Kidney tubule cell (primary cell): Measurements from ENCODE around the gene HCAR3.
"Not testable (repeated sequence)": the region's sequence is repeated elsewhere in the genome, so short reads cannot be mapped to it uniquely, and the experiment has no call there.

Source experiments
- DNase-seq: peaks from one replicate; pipeline ENCODE4 v3.0.0-alpha.2; 2018; ENCODE audit warnings: low spot score

Gene HCAR3

DNA sequence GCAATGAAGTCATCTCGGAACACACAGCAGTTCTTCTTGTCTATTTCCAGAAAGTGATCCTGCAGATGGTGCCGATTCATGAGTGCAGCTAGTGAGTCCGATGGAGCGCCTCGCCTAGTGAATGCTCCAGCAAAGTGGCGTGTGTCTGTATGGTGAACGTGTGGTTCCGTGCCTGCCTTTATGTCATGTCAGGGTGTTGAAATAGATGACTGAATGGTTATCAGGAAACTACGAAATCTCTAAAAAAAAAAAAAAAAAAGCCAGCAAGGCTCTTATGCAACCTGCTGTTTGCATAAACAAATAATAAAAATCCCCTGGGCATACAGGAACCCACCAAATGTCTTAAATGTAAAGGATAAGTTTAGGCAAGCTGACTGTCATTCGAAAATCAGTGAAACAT is at the start of gene HCAR3:
TSS of gene HCAR3 (minus strand) at position 154 of the 400 bp plus-strand sequence. CDS start at position 80, 74 bp downstream.
- not testable (repeated sequence) for DNase-seq

DNA sequence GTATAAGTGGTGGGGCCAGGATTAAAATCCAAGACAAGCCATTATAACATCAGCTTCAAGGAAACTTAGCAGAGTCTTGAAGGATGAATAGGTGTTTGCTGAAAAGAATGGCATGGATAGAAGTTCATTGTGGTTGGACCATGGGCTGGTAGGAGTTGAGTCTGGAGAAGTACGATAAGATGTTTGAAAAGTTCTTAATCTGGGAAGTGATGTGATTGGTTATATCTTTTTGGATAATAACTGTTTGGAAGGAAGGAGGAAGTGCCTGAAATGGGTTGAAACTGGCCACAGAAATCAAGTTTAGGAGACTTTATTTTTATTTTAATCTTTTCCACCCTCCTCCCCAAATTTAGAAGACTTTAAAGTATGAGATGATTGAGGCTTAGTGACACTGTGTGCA is 41.0 kb upstream of the HCAR3 start:
- no peak for DNase-seq

DNA sequence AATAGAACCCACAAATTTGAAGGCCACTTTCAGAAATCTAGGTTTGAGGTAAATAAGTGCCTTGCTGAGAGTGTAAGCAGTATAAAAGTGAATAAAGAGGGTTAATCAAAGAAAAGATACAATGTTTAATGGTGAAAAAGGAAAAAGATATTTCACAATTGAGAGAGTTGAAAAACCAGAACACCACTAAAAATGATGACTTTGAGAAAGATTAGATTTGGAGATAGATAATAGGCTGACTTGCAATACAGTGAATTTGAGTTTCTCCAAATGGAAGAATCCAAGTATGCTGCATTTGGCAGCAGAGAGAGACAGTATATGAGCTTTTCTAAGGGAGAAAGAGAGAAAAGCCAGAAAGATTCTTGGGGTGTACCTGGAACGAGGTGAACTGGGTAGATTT is 38.2 kb upstream of the HCAR3 start:
- DNase-seq, result no peak

DNA sequence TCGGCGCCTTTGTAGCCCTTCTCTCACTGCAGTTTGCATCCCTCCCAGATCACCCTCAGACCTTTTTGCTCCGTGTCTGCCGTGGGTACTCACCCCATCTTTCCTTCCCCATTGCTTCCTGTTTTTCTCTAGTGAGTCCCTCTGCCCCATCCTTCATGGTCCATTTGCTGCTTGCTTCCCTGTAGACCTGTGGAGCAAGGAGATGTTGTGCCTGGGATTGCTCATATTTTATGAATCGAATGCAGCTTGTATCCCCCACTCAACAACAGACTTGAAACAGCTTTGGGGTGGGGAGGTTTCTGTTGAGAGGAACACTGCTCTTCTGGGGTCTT is 36.7 kb upstream of the HCAR3 start:
- DNase-seq, result peak; percentile 53

DNA sequence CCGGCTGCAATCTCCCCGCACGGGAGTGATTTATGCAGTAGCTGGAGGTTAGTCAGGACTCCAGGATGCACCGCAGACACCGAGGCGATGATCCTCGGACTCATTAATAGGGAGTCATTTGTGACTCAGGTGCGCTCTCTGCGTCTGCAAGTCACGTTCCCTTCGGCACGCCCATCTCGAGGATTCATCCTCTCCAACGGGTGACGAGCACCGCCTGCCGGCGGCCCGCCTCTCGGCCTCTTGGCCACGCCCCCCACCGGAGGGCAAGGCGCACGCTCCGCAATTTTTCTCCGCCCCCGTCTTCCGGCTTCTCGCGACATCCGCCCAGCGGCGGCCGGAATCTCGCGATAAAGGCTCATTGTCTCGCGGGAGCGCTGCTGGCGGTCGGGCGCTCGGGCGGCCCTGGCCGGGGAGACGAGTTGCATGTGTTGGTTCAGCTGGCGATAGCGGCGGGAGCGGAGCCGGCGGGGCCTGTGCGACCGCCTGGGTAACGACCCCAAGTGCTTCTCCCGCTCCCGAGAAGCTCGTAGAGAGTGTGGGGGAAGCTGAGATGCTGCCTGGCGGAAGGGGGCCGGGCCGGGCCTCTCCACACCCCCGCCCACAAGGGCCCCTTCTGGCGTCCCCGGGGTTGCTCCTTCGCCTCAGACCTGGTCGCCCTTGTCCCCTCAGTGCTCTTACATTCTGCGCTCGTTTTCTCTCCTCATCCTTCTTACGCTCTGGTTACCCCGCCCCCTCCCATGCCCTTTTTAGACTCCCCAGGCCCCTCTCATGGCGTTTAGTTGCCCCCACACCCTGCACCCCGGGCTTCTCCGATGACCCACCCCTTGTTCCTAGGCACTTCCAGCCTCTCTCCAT is 36.1 kb upstream of the HCAR3 start, which contains the start of gene DENR:
TSS of gene DENR (plus strand) at position 361 of the 855 bp plus-strand sequence. CDS start 878 bp downstream, outside the sequence.
- DNase-seq, result peak; percentile 100

DNA sequence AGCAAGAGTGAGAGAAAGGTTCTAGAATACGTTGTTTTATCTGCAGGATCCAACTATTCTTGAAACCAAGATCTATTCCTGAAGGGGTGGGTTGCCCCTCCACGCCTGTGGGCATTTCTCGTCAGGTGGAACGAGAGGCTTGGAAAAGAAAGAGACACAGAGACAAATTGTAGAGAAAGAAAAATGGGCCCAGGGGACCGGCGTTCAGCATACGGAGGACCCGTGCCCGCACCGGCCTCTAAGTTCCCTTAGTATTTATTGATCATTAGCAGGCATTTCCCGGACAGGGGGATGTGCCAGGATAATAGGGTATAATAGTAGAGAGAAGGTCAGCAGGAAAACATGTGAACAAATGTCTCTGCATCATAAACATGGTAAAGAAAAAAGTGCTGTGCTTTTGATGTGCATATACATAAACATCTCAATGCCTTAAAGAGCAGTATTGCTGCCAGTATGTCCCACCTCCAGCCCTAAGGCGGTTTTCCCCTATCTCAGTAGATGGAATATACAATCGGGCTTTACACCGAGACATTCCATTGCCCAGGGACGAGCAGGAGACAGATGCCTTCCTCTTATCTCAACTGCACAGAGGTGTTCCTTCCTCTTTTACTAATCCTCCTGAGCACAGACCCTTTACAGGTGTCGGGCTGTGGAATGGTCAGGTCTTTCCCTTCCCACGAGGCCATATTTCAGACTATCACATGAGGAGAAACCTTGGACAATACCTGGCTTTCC is 34.3 kb upstream of the HCAR3 start:
- not testable (repeated sequence) for DNase-seq

DNA sequence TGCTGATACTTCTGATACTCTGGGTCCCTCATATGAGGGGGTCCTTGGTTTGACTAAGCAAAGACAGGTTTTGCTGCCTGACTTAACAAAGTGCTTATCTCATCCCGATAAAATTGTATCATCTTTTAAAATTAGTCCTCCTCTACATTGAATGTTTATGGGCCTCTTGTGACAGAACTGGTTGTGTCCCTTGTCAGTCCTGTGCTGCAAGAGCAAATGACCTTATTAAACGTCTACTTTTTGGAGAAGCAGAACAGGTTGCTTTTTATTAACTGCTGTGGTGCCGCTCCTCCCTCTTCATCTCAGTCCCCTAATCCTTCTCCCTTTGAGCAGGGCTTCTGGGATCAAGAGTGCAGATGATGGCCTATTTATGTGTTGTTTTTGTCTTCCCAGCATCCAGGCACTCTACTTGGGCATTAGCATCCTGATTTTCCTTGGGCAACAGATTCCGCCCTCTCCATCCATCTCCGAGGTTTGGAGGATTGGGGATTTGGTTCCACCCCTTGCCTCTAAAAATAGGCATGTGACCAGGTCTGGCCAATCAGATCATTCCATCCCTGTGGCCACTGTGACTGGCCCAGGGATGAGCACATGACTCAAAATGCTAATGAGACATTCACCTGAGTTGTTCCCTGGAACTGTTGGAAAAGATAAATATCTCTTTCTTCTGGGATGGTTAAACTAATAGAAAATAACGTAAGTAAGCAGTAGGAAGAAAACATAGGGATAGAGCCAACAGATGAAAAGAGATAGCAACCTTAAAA is 33.1 kb upstream of the HCAR3 start:
- no peak for DNase-seq

DNA sequence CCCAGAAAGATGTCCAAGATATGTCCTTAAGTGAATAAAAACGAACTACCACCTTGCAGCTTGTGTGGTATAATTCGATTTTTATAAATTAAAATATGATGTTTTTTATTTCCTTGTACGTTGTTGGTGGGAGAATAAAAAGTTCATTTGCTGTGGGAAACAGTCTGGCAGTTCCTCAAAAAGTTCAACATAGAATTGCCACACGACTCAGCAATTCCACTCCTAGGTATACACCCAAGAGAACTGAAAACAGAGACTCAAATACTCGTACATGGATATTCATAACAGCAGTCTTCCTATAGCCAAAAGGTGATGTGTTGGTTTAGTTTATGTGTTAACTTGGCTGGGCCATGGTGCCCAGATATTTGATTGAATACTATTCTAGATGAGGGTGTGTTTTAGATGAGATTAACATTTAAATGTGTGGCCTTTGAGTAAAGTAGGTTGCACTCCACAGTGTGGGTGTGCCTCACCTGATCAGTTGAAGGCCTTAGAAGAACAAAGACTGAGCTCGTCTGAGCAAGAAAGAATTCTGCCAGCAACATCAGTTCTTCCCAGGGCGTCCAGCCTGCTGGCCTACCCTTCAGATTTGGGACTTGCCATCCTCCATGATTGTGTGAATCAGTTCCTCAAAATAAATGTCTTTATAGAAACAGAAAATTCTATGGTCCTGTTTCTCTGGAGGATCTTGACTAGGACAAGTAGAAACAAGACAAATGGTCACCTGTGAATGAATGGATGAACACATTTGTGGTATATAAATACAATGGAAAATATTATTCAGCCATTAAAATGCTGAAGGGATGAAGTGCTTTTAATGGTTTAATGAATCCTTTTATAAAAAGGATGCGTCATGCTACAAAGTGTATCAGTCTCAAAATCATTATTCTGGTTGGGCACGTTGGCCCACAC is 30.9 kb upstream of the HCAR3 start:
- no peak for DNase-seq

DNA sequence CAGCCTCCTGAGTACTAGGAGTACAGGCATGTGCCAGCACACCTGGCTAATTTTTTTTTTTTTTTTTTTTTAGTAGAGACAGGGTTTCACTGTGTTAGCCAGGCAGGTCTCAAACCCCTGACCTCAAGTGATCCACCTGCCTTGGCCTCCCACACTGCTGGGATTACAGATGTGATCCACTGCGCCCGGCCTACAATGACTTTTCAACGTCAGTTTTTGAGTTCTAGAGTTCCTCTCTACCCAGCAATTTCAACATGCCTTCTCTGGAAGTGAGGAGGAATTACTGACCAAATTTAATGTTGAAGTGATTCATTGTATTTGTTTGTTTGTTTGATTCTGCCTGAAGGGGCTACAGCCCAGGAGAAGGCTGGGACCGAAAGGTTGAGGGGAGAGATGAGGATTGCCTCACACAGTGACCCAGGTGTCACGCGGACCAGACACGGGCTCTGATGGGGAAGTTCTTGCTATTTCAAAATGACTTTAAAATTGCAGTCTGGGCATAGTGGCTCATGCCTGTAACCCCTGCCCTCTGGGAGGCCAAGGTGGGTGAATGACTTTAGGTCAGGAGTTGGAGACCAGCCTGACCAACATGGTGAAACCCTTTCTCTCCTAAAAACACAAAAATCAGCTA is 27.4 kb upstream of the HCAR3 start:
- DNase-seq, result no peak

DNA sequence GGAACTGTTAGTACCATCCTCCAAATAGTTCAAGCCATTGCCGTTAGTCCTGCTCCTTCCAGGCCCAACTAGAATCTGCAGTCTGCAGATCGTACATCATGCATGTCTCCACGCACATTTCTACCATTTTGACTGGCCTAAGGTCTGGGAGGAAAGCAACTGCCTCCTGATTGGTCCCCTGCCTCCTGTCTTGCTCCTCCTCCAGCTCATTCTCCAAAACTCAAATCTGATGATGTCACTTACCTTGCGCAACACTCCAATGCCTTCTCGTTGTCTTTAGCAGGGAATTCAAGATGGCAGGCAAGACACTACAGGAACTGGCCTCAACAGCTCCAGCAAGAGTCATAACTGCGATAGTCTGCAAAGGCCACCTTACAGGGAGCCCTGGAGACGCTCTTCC is 23.7 kb upstream of the HCAR3 start:
- no peak for DNase-seq

DNA sequence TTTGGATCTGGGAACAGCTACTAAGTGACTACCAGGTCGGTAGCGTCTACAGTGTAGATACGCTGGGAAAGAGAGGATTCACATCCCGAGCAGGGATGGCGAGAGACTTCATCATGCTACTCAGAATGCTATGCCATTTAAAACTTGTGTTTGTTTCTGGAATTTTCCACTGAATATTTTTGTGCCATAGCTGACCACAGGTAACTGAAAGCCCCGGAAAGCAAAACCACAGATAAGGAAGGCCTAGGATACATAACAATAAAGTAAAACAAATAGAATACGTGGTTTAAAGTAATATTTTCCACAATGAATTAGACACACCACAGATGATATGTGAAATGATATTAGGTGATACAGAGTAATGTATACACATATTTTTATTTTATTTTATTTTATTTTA is 22.0 kb upstream of the HCAR3 start:
- DNase-seq, result no peak

DNA sequence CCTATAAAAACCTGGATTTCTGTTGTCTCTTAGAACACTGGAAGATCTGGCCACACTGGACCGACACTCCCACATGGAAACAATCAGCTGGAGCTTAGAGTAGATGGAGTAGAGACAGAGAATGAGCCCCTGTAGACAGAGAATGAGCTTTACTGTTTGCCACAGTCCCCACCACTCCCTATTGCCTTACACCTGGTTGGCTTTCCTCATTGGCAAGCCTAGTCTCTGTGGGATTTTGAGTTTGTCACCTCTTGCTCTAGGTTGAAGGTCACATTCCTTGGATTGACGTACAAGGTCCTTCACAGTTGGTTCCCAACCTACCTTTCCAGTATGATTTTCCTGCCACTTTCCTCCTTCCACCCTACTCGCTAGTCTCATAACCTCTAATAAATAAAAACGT is 16.0 kb upstream of the HCAR3 start:
- DNase-seq, result no peak

DNA sequence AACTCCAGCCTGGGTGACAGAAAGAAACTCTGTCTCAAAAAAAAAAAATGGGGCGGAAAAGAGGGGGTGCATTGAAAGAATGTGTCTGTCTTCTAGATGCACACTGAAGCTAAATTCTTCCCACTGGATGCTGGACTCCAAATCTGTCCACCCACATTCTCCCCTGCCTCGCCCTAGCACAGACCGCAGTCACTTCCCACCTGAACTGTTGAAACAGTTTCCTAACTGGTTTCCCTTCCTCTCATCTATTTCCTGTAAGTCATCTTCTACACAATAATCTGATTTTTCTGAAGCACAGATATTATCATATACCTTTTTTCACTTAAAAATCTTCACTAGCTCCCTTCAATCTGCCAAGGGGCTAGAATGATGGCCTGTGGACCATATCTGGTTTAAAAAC is 15.6 kb upstream of the HCAR3 start:
- no peak for DNase-seq

DNA sequence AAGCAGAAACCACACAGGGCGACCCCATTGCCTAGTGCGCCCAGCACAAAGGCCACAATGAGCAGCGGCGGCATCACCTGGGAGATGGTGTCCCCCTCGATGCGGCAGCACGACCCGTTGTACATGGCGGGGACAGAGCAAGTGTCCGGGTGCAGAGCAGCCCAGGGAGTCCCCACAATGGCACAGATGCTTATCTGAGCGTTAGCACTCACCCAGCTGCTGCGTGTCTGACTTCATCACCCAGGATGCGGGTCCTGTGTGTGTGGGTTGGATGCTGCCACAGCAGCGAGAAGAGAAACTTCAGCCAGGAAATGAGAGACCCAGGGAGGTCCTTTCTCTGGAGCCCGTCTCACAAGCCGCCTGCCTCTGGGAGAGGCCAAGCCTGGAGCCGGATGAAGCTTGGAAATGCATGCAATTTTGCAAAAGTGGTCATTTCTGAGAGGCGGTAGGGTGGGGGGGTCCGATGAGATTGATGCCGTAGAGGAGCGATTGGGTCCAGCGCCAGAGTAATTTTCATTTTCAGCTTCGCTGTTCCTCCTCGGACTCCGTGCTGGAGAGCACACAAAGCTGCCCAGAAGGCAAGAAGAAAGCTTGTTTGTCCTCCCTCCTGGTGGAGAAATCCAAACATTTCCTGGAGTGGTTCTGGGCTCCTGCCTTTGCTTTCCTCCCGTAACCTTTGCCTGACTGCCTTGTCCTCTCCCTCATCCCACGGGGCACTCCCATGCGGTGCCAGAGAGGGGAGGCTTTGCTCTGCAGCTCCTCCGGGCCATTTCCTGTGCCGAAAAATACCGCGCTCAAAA is 13.8 kb upstream of the HCAR3 start, which contains the start of gene HCAR1:
TSS of gene HCAR1 (minus strand) at position 630 of the 800 bp plus-strand sequence. CDS start at position 125, 505 bp downstream.
- peak; percentile 62 for DNase-seq

DNA sequence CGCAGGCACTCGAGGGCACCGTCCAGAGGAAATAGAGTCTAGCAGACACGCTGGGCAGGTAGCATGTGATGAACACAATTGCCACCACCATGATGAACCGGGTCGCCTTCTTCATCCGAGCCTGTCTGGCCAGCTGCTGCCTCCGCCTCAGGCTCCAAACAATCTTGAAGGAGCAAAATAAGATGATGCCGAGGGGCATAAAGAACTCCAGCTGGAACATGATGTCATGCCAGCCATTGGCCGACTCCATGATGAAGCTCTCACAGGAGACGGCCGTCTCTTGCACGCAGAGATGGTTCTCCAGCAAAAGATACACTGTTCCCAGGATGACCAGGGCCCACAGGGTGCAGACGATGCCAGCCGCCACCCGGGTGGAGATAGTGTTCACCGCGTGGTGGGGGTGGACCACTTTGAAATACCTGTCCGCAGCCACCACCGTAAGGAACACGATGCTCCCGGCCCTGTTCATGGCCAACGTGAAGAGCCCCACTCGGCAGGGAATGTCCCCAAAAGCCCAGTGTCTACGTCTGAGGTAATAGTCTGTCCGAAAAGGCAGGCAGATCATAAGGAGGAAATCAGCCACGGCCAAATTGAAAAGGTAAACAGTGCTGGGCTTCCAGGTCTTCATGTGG is 13.1 kb upstream of the HCAR3 start:
- DNase-seq, result no peak

DNA sequence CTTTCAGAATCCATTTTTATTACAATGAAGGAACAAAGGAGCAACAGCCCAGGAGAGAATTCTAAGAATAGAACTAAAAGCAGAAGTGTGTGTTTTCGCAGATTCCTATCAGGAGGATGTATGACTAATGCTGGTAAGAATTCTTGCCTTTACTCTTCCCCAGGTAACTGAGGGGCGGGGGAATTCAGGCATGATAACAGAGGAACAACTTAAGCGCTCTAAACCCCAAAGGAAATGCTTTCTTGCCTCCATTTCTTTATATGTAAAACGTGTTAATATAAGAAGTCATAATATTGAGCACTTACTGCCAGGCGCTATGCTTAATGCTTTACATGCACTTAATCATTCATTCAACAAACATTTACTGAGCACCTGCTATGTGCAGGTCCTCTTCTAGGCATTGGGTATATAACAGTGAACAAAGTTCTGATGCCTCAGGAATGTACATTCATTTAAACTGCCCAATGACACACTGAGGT is 9.5 kb upstream of the HCAR3 start:
- DNase-seq, result peak; percentile 89

DNA sequence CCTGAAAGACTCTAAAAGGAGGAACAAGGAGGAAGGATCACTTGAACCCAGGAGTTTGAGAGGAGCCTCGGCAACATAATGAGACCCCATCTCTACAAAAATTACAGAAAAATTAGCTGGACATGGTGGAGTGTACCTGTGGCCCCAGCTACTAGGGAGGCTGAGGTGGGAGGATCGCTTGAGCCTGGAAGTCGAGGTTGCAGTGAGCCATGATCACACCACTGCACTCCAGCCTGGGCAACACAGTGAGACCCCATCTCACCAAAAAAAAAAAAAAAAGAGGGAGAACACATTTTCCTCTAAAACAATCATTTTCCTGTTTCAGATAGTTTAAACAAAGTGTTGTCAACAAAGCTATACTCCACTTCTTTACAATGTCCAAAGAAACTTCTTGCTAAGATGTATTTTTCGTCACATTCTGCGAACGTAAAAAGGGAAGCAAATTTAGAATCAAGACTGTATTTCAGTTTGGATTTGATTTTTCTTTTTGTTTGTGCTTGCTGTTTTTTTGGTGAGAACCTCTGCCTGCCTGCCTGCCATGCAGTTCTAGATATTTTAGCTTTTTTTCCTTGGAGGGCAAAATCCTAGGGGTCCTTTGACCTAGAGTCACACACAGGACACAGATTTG is 9.0 kb upstream of the HCAR3 start:
- DNase-seq, result no peak

DNA sequence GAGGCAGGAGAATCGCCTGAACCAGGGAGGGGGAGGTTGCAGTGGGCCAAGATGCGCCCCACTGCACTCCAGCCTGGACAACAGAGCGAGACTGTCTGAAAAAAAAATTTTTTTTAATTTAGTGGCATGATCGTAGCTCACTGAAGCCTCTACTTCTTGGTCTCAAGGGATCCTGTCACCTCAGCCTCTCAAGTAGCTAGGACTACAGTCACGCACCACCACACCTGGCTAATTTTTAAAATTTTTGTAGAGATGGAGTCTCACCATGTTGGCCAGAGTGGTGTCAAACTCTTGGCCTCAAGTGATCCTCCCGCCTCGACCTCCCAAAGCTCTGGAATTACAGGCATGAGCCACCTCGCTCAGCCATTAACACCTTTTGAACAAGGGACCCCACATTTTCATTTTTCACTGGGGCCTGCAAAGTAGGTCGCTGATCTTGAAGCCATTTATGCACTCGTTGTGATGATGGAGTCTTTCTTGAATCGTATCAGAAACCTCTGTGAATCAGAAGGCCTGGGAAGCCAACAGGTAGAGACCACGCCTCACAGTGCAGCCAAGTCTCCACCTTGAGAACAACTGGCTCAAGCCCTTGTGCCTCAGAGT is 8.1 kb upstream of the HCAR3 start:
- peak; percentile 41 for DNase-seq
